Aorta (tissue), 5 donors: ENCODE measurements around the gene ORC6. TPM values are rescaled to one million over a fixed set of nuclear protein-coding genes. Genes with fewer than 3 reads are reported as not detected.
A peak's percentile ranks its signal among the peaks of the same experiment; 100 is the strongest.

ENCODE experiments used
- ATAC-seq: fragments of 200-7000 bp; cut with Tn5 transposase; one replicate; pipeline ENCODE4 v1.9.1; 2022; ENCODE audit warnings: moderate library complexity; ENCODE audit not compliant: low FRiP score
- DNase-seq, 2 donors: peaks; one replicate each; pipeline ENCODE4 v3.0.0-alpha.2; 2020
- H3K27ac ChIP-seq, 2 donors: one replicate each; pipeline ENCODE4 v1.5.1; 2013; ENCODE audit warnings: low read length in 2 of 2, mild to moderate bottlenecking in 2 of 2, moderate library complexity in 2 of 2, control low read depth in 1 of 2, inconsistent platforms in 1 of 2, low read depth in 1 of 2
- H3K27me3 ChIP-seq, 2 donors: one replicate each; pipeline ENCODE4 v1.6.1; 2013; ENCODE audit warnings: control low read depth in 1 of 2, low read length in 1 of 2, mild to moderate bottlenecking in 1 of 2, moderate library complexity in 1 of 2; ENCODE audit not compliant: insufficient read depth in 2 of 2, control insufficient read depth in 1 of 2
- H3K36me3 ChIP-seq, 2 donors: one replicate each; pipeline ENCODE4 v1.6.1; 2013; ENCODE audit warnings: control low read depth in 1 of 2, low read length in 1 of 2, mild to moderate bottlenecking in 1 of 2; ENCODE audit not compliant: insufficient read depth in 2 of 2, control insufficient read depth in 1 of 2
- H3K4me1 ChIP-seq, 2 donors: one replicate each; pipeline ENCODE4 v1.6.1; 2013; ENCODE audit warnings: low read length in 2 of 2, control low read depth in 1 of 2, mild to moderate bottlenecking in 1 of 2, moderate library complexity in 1 of 2; ENCODE audit not compliant: insufficient read depth in 2 of 2, control insufficient read depth in 1 of 2
- H3K4me3 ChIP-seq, 2 donors: one replicate each; pipeline ENCODE4 v1.5.1; 2013; ENCODE audit warnings: low read length in 2 of 2, control low read depth in 1 of 2, mild to moderate bottlenecking in 1 of 2
- H3K9me3 ChIP-seq: one replicate; pipeline ENCODE4 v1.6.1; 2013; ENCODE audit warnings: mild to moderate bottlenecking, low read length; ENCODE audit not compliant: control insufficient read depth
- WGBS, 2 donors: extraction: QIAGEN DNeasy Blood & Tissue Kit; methylation state at CpG; one replicate each; pipeline ENCODE4 v1.1.7; 2013; 5-methylcytosine and 5-hydroxymethylcytosine counted together
- intact Hi-C, 2 donors: fragments of 100-400 bp; cut with DNase I; formaldehyde crosslinking; loops; one replicate each; pipeline versions ENCODE4 v1.14.2 to v1.15.0; 2022
- polyA plus RNA-seq, 2 donors: library from polyadenylated mRNA; stranded (reverse); fragments of 200-250 nt; gene quantifications; one replicate each; pipeline ENCODE4 v1.2.3, GENCODE V29; 2013
- total RNA-seq, 2 donors: library from RNA; stranded (reverse); fragmentation: NEBNext Ultra II Directional; extraction: Animal tissue kit (Norgen Biotek cat#: 25700); gene quantifications; one replicate each; pipeline ENCODE4 v1.2.1, GENCODE V29; 2021
- donor health status: healthy with polysubstance abuse.
- donor health status: Bipolar disorder and iron deficiency.
- donor health status: DM: no; HTN: no; CAD: no.
- donor health status: DM: no; HTN: no; CAD: no.
- donor health status: DM: yes; HTN: yes; CAD: no.

The ORC6 gene
- total and polyA plus RNA-seq, 4 donors, result 0.31 to 2.3 (median 1.6) TPM

GRCh38 chr16:46746821-46747776 is 57.6 kb downstream of the ORC6 start:
- Histone ChIP-seq H3K36me3 (no peaks in the 10 kb centered on the region), H3K9me3 (no peaks in the 10 kb centered on the region), H3K27me3 (no peaks in the 10 kb centered on the region), H3K4me3 (no peak overlapping the region), H3K4me1 (no peaks in the 10 kb centered on the region), H3K27ac (no peak overlapping the region)
- 94 to 96% methylated on average over 15 of the region's 15 CpGs for WGBS, 2 donors
- DNase-seq (peak in 1 of 2 donors; percentile 61), ATAC-seq (no peak)
- intact Hi-C loops, result no loop called here

Other genes starting within 250 kb of the ORC6 start
- gene SHCBP1, start 68.3 kb upstream of the ORC6 start, total RNA-seq, result 1 to 10 TPM; 1.6 to 2.0 TPM
- gene SHCBP1, start 68.3 kb upstream of the ORC6 start, polyA plus RNA-seq, result under 1 TPM in 1 of 2 donors, not detected in 1; 0.97 TPM
- 10 to 100 TPM; 52.8 to 79.5 TPM for gene VPS35, start 481 bp upstream of the ORC6 start, total RNA-seq
- gene VPS35, start 481 bp upstream of the ORC6 start, polyA plus RNA-seq, result 10 to 100 TPM; 27.5 to 28.1 TPM
- gene MYLK3, start 58.7 kb downstream of the ORC6 start, total RNA-seq, result under 1 TPM; 0.54 to 0.78 TPM
- gene MYLK3, start 58.7 kb downstream of the ORC6 start, polyA plus RNA-seq, result under 1 TPM; 0.20 to 0.63 TPM
- 1 to 10 TPM; 5.6 to 8.8 TPM for gene C16orf87, start 141.5 kb downstream of the ORC6 start, total RNA-seq
- gene C16orf87, start 141.5 kb downstream of the ORC6 start, polyA plus RNA-seq, result 1 to 10 TPM; 5.6 to 8.0 TPM
- 1 to 10 TPM; 1.8 to 5.1 TPM for gene GPT2, start 194.7 kb downstream of the ORC6 start, total RNA-seq
- gene GPT2, start 194.7 kb downstream of the ORC6 start, polyA plus RNA-seq, result 1 to 10 TPM; 1.3 to 2.3 TPM